H1 (cell line): ENCODE measurements around the gene VGLL4. TPM values are rescaled to one million over a fixed set of nuclear protein-coding genes. Genes with fewer than 3 reads are reported as not detected.

ENCODE experiments used
- JUN ChIP-seq: IDR thresholded peaks from 2 replicates; pipeline ENCODE4 v1.6.1; 2011; ENCODE audit warnings: low read depth, mild to moderate bottlenecking, improper control_type of control experiment, low read length
- PHF8 ChIP-seq: fragments of 200-600 bp; sonication (generic); conservative IDR thresholded peaks from 2 replicates; pipeline ENCODE4 v1.7.1; 2012; ENCODE audit warnings: low read depth, mild to moderate bottlenecking, inconsistent platforms, low read length, moderate library complexity
- RAD21 ChIP-seq, 2 experiments: IDR thresholded peaks in 1 of 2; conservative IDR thresholded peaks in 1 of 2; 2 replicates each; pipeline ENCODE4 v1.6.1; 2011; ENCODE audit warnings: low read depth in 2 of 2, low read length in 2 of 2, improper control_type of control experiment in 1 of 2, inconsistent platforms in 1 of 2, mild to moderate bottlenecking in 1 of 2, moderate library complexity in 1 of 2
- TAF7 ChIP-seq: optimal IDR thresholded peaks from 2 replicates; pipeline ENCODE3; 2011; ENCODE audit warnings: low read depth, mild to moderate bottlenecking, inconsistent platforms, low read length, moderate library complexity, borderline replicate concordance
- TCF12 ChIP-seq: IDR thresholded peaks from 2 replicates; pipeline ENCODE4 v1.6.1; 2011; ENCODE audit warnings: low read depth, mild to moderate bottlenecking, low read length
- TEAD4 ChIP-seq: IDR thresholded peaks from 2 replicates; pipeline ENCODE4 v1.6.1; 2012; ENCODE audit warnings: low read depth, low read length, inconsistent platforms, mixed read lengths
- polyA plus RNA-seq, 7 experiments: library from polyadenylated mRNA; depleted of rRNA in 3 of 7; stranded (reverse) in 5 of 7; unstranded in 2 of 7; fragments of >200 nt in 5 of 7; fragments of 200-250 nt in 2 of 7; gene quantifications; 1 replicate in 5 of 7; 2 replicates in 1 of 7; 4 replicates in 1 of 7; pipeline versions ENCODE4 v1.2.1 to v1.2.3, GENCODE V29; 2011 to 2013; ENCODE audit warnings: missing spikeins in 2 of 7, mixed read lengths in 2 of 7
- total RNA-seq: library from RNA; stranded (reverse); fragmentation: NEBNext Ultra II Directional; extraction: Animal tissue kit (Norgen Biotek cat#: 25700); gene quantifications from 2 replicates; pipeline ENCODE4 v1.2.1, GENCODE V29; 2021
- TF ChIP-seq, protein P1 (sequence below): IDR thresholded peaks from 2 replicates; pipeline ENCODE4 v1.6.1; 2012; ENCODE audit warnings: inconsistent platforms

Gene VGLL4
- total and polyA plus RNA-seq, 2 of the 8 experiments (the other 6 are each of a cell fraction or from before 2014, with no cell fraction given): 45.1 to 50.0 TPM

DNA sequence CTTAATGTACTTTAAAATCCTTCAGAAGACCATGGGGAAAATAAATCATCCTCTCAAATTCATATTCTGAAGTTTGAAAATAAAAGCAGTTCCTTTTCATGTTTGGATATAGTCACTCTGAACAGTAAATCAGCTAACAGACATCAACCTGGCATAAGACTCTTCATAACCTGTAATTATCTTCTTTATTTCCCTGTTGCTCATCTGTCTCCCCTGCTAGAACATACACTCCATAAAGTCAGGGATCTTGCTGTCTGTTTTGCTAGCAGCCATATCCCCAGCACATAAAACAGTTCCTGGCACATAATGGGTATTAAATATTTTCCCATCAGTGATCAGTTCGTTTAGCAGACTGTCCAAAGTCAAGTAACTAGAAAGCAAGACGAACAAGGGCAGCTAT lies 11.2 kb downstream of the VGLL4 start (continued):
- no peak for TF ChIP-seq JUN
- TF ChIP-seq TEAD4: no peak
- no peak for TF ChIP-seq PHF8
- TF ChIP-seq, protein P1, sequence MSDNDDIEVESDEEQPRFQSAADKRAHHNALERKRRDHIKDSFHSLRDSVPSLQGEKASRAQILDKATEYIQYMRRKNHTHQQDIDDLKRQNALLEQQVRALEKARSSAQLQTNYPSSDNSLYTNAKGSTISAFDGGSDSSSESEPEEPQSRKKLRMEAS: no peak
- no peak for TF ChIP-seq RAD21 (IDR thresholded peaks at IDR 0.05 in 1 of 2, conservative IDR thresholded peaks at IDR 0.05 in 1 of 2; ENCODE audit: low read depth in 2 of 2, low read length in 2 of 2)
- TF ChIP-seq TCF12: no peak
- no peak for TF ChIP-seq TAF7
